ENCODE measurements around the gene BCORL1.

Gene BCORL1

DNA sequence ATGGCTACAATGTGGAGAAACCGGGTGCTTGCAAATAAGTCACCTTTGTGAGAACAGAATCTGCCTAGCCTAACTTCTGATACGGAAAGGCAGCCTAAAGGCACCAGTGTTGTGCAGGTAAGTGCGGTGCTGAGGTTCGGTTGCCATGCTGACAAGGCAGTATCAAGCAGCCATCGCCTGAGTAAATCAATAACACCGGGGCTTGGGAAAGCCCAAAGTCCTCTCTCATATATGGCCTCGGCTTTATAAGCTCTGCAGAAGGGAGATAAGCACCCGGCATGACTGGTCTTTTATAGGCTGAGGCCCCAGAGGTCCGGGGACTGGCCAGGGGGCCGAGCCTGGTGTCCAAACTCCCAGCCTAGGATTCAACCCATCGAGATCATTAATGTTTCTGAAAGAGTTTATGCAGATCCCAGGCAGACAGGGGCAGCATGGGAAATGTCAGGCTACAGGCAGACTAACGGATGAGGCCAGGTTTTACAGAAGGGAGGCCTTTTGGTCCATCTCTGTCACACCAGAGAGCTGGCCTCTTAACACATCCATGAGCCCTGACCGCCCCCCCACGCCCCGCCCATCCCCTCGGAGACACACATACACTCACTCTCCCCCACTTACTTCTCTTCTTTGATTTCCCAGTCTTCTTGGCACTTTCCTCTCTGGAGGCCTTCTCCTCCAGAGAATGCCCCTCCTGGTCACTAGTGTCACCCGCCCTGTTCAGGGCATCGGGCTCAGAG lies 89.3 kb downstream of the BCORL1 start:
- DNase-seq (ENCODE audit: low read depth), result no peak

DNA sequence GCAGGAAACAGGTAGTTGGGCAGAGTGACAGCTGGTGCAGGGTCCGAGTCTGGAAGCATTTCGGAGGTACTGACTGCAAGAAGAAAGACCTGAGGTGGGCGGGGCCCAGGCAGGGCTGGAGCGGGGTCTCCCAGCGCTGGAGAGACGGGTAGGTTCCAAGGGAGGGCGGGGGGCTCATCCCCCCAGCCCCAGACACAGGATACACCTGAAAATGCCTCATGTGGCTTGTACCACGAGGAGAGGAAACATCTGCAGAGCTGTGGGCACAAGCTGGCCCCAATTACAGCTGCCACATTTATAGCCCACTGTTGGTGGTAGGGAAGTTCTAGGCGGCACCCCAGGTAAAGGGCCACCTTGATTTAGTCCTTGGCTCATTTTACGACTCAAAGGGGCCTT lies 89.9 kb downstream of the BCORL1 start:
- no peak for DNase-seq (ENCODE audit: low read depth)

DNA sequence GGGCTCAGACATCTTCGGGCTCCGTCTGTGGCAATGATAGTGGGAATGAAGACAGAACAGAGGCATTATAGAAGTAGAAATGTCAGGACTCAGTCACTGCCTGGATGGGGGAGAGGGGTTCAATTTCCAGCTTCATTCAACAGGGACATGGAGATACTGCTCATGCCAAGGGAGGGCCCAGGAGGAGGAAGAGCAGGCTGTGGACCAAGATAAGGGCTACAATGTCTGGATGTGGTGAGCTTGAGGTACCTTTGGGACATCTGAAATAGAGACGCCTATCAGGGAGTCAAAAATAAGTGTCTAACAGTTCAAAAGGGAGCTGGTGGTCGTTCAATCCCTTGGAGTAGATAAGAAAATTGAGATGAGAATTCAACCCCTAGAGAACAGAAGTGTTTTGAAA lies 93.3 kb downstream of the BCORL1 start:
- no peak for DNase-seq (ENCODE audit: low read depth)

DNA sequence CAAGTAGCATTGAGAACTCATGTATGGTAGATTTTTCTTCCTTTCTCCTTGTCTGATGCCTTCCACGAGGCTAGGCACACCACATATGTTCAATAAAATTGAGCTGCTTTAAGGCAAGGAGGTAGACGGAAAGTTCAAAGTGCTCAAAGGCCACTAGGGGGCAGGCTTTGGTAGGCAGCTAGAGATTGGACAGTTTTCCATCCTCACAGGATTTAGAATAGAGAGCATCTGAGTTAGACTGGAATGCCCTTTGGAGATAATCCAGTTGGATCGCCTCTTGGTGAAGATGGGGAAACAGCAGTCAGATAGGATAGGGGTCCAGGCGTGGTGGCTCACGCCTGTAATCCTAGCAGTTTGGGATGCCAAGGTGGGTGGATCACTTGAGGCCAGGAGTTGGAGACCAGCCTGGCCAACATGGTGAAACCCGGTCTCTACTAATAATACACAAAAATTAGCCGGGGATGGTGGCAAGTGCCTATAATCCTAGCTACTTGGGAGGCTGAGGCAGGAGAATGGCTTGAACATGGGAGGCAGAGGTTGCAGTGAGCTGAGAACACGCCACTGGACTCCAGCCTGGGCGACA lies 97.5 kb downstream of the BCORL1 start:
- DNase-seq (ENCODE audit: low read depth), result peak; percentile 35

DNA sequence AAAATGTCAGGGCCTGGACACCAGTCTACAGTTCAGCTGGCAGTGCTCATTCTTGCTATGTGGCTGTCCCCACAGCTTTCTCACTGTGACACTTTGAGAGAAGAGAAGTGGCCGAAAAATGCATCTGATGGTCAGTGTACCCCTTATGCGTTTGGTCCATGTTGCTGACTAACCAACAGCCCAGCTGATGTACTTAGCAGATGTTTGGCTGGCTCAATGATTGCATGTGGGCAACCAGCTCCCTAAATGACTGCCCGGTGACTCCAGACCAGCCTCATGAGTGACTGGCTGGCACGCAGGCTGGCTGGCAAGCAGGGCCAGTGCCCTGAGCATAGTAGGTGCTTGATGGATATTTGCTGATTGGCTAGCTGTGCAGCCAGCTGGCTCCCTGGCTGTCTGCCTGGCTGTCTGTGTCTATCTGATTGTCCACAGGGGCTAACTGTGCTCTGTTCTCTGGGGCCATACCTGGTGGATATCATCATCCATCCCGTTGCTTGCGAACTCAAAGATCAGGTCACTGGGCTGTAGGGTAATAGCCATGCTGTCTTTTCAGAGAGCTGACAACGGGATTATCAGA lies 98.4 kb downstream of the BCORL1 start:
- no peak for DNase-seq (ENCODE audit: low read depth)

- no peak for DNase-seq (ENCODE audit: low read depth)
Measured at GRCh38 chrX:130081421-130082045, 99.1 kb downstream of the BCORL1 start.

DNA sequence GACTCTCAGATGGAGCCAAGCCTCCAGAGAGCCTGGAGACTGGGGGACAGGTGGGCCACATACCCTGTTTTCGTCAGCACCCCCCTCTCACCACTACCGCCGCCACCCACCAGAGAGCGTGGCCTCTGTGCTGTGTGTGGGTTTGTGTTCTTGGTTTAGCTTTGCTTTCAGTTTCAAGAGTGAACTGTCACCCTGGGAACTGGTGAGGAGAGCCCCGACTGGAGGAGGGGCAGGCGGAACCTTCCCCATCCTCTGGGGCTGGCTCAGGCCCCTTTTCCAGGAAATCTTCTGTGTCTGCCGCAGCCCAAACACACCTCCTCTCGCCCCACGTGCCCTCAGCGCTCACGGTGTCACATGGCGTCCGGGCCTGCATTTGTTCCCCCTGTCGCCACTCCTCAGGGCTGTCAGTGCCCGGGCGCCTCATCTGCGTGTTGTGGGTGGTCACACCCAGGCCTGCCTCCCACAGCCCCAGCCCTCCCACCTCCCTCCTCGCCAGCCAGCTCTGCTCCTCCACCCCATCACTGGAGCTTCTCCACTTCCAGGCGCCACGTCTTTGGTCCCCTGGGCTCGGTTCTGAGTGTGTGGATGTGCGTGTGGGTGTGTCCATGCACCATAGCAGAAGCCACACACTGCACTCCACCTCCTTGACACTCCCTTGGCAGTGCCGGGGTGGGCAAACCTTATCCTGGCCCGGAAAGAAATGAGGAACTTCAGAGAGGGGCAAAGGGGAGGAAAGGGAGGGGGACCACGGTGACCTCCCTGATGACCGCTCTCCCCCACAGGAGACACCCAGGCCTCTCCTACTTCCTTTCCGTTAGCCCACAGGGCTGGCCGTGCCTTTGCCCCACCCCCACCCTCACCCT lies 100.0 kb downstream of the BCORL1 start:
- peak; percentile 68 for DNase-seq (ENCODE audit: low read depth)

- DNase-seq (ENCODE audit: low read depth), result no peak
Measured at GRCh38 chrX:130083107-130083490, 100.7 kb downstream of the BCORL1 start.

GRCh38 chrX:130083656-130084382 lies 101.4 kb downstream of the BCORL1 start:
- DNase-seq (ENCODE audit: low read depth), result no peak

DNA sequence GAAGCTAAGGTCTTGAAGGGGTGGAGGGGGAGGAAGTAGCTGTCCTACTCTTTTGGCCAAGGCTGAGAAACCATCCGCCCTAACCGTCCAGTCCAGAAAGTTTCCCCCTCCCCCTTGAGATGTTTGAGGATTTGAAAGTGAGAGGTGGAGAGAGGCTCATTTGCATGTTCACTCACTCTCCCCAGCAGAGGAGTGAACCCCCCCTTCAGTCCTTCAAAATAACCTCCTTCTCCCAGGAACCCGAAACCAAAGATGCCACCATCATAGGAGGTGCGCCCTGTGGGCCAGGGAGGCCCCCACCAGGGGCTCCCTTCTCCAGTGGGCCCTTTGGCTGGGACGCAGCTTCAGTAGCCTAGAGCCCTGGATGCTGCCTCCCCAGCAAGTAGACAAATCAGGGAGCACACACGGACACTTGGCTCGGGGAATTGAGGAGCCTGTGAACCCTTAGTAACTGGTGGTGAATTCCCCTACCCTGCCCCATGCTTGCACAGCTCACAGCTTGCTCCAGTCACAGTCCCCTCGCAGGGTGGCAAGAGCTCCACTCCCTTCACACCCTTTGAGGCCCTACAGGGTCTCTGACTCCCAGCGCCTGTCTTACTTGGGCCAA lies 102.3 kb downstream of the BCORL1 start:
- DNase-seq (ENCODE audit: low read depth), result no peak

GRCh38 chrX:130085551-130086446 lies 103.4 kb downstream of the BCORL1 start:
- DNase-seq (ENCODE audit: low read depth), result no peak

GRCh38 chrX:130086447-130087206 lies 104.2 kb downstream of the BCORL1 start:
- DNase-seq (ENCODE audit: low read depth), result peak; percentile 55

DNA sequence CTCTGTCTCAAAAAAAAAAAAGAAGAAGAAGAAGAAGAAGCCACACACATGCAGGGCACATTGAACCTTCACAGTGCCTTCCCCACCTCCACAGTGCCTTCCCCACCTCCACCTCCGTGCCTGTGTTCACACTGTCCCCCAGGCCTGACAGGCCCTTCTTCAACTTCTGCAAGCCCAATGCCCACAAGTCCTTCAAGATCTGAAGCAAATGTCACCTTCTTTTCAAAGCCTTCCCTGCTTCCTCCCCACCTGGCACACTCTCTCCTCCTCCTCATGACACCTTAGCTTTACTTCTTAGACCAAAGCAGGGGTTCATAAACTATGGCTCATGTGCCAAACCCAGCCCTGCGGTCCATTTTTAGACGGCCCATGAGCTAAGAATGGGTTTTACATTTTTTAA lies 107.9 kb downstream of the BCORL1 start:
- no peak for DNase-seq (ENCODE audit: low read depth)

DNA sequence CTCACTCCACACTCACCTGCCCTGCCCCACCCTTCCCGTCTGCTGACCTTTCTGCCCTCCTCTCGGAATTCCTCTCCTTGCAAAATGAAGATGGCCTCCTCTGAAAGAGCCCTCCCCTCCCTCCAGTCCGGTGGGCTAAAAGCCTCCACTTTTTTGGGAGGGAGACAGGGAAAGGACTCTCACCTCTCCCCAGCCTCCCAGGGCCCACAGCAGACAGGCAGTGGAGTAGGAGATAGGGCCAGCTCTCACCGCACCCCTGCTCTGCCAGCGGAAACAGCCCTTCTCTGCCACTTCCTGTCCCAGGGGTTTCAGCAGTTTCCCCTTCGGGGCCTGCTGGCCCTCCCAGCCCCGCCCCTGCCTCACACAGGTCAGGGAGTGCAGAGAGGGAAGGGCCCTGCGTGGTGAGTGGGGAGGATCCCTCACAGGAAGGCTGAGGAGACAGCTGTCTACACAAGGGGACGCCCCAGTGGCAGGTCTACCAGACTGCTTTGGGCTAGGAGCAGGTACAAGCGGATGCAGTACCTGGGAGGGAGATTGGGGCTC lies 109.6 kb downstream of the BCORL1 start:
- DNase-seq (ENCODE audit: low read depth), result peak; percentile 85

DNA sequence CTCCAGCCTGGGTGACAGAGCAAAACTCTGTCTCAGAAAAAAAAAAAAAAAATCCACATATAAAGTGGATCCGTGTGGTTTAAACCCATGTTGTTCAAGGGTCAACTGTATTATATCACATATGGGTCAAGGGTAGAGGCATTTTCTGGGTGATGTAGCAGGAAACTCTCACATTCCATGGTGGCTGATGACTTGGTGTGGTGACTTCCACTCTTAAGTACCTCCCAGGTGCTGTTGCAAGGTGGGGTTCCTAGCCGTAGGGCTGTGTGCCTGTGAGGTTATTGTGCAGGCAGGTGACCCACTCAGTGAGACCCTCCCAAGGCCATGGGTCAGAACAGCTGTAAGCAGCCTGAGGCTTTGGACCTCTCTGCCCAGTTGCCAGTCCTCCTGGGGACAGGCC lies 110.8 kb downstream of the BCORL1 start:
- no peak for DNase-seq (ENCODE audit: low read depth)

- no peak for DNase-seq (ENCODE audit: low read depth)
Measured at GRCh38 chrX:130094696-130095095, 112.3 kb downstream of the BCORL1 start.

DNA sequence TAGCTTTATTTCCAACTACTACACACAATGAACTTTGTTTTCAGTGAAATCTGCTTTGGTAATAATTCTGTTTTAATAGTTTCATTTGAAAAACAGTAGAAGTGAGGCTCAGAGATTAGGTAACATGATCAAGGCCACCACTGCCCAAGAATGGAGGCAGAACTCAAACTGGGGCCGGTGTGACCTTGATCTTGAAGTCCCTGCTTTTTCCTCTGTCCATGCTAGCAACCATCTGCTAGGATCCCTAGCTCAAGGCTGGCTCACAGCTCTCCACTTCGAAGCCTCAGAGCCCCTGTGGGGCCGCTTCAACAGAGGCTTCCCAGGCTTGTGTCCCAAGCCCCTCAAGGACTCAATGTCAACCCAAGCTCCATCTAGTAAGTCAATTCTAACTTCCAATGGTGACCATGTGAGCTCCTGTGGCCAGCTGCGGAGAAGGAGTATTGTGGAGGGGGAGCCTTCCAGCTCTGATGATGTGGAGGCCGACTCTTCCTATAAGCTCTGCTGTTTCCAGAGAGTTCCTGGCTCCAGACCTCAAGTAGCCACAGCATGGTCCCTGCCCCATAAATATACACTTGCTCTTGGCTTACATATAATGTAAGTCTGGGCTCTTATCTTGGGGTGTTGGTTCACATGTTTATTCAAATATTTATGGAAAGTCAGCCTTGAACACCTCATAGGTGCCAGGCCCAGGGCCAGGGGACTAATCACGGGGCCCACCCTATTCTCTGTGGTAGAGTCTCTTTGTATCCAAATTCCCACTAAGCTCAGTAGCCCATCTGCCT lies 113.0 kb downstream of the BCORL1 start:
- DNase-seq (ENCODE audit: low read depth), result no peak

DNA sequence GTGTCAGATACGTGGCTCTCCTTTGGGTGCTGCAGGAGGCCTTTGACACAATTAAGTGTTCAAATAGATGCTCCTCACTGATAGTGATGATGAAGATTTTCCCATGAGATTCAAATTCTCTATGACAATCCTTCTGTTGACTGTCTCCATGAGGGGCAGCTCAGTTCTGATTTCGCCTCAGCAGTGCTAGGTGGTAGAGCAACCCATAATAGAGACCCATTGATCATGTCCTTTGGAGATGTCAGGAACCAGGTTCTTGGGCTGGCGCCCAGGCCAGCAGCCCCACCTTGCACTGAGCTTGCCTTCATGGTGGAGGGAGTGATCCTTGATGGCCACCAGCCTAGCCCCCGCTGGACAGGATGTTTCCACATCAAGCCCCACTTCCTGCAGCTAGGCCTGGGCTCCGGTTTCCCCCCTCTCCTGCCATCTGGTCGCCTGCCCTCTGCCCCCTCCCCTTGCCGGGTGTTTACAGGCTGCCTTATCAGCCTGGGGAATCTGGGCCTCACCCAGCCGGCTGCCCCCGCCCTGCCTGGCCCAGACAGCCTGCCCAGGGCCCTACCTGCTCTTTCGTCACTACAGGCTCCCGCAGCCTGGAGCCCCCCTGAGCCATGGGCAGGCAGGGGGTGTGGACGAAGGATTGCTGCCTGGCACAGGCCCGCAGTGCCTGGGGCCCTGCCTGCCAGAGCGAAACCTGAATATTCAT lies 115.2 kb downstream of the BCORL1 start:
- DNase-seq (ENCODE audit: low read depth), result no peak
